Measurements from ENCODE around the gene ENOPH1. TPM values are rescaled to one million over a fixed set of nuclear protein-coding genes. Genes with fewer than 3 reads are reported as not detected.
"Not testable (repeated sequence)": the region's sequence is repeated elsewhere in the genome, so short reads cannot be mapped to it uniquely, and the experiment has no call there.

Gene ENOPH1
- total RNA-seq, 2 donors from 2014 or later, result 15.4 to 15.5 TPM

GRCh38 chr4:82402196-82402775 lies 28.1 kb upstream of the ENOPH1 start:
- Histone ChIP-seq H3K9me3 (no peaks in the 10 kb centered on the region), H3K27me3 (replicated peaks; ENCODE audit: insufficient read depth) (no peaks in the 10 kb centered on the region), H3K36me3 (no peaks in the 10 kb centered on the region), H3K27ac (no peak overlapping the region), H3K4me3 (no peak overlapping the region), H3K4me1 (ENCODE audit: control insufficient read depth in 1 of 2, low read depth in 2 of 2) (no peaks in the 10 kb centered on the region)
- ATAC-seq (ENCODE audit: insufficient number of reproducible peaks, low FRiP score, low read depth) (no peak), DNase-seq (ENCODE audit: low spot score) (no peak)
- TF ChIP-seq CTCF (IDR thresholded peaks at IDR 0.05), result no peak

GRCh38 chr4:82403725-82404124 lies 26.7 kb upstream of the ENOPH1 start:
- H3K27ac ChIP-seq, result no peak overlapping the region
- H3K4me3 ChIP-seq, result no peak overlapping the region
- no peak for TF ChIP-seq CTCF (IDR thresholded peaks at IDR 0.05)
- ATAC-seq (ENCODE audit: insufficient number of reproducible peaks, low FRiP score, low read depth), result no peak
- no peaks in the 10 kb centered on the region for H3K27me3 ChIP-seq (replicated peaks; ENCODE audit: insufficient read depth)
- DNase-seq (ENCODE audit: low spot score), result no peak
- H3K4me1 ChIP-seq (ENCODE audit: control insufficient read depth in 1 of 2, low read depth in 2 of 2), result no peaks in the 10 kb centered on the region
- H3K9me3 ChIP-seq, result no peaks in the 10 kb centered on the region
- no peaks in the 10 kb centered on the region for H3K36me3 ChIP-seq

- H3K36me3 ChIP-seq; DNase-seq (ENCODE audit: low spot score); H3K9me3 ChIP-seq; H3K27ac ChIP-seq; H3K4me3 ChIP-seq; H3K27me3 ChIP-seq (replicated peaks; ENCODE audit: insufficient read depth); H3K4me1 ChIP-seq (ENCODE audit: control insufficient read depth in 1 of 2, low read depth in 2 of 2); ATAC-seq (ENCODE audit: insufficient number of reproducible peaks, low FRiP score, low read depth): not testable (repeated sequence)
Observed at GRCh38 chr4:82415061-82415460, 15.3 kb upstream of the ENOPH1 start.

DNA sequence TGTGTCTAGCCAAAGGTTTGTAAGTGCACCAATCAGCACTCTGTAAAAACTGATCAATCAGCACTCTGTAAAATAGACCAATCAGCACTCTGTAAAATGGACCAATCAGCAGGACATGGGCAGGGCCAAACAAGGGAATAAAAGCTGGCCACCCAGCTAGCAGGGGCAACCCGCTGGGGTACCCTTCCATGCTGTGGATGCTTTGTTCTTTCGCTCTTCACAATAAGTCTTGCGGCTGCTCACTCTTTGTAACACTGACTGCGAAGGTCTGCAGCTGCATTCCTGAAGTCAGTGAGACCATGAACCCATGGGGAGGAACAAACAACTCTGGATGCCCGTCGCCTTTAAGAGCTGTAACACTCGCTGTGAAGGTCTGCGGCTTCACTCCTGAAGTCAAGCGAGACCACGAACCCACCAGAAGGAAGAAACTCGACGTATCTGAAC lies 14.4 kb upstream of the ENOPH1 start:
- TF ChIP-seq CTCF (IDR thresholded peaks at IDR 0.05), result no peak
- Histone ChIP-seq H3K4me1 (ENCODE audit: control insufficient read depth in 1 of 2, low read depth in 2 of 2) (no peaks in the 10 kb centered on the region), H3K27ac (no peak overlapping the region), H3K4me3 (no peak overlapping the region), H3K27me3 (replicated peaks; ENCODE audit: insufficient read depth) (no peaks in the 10 kb centered on the region), H3K36me3 (no peaks in the 10 kb centered on the region), H3K9me3 (peaks cover 2% of the 10 kb centered on the region)
- DNase-seq (ENCODE audit: low spot score), result no peak
- ATAC-seq (ENCODE audit: insufficient number of reproducible peaks, low FRiP score, low read depth), result no peak

GRCh38 chr4:82419451-82419850 lies 10.9 kb upstream of the ENOPH1 start:
- Histone ChIP-seq H3K27ac (no peak overlapping the region), H3K9me3 (no peaks in the 10 kb centered on the region), H3K27me3 (replicated peaks; ENCODE audit: insufficient read depth) (no peaks in the 10 kb centered on the region), H3K4me1 (ENCODE audit: control insufficient read depth in 1 of 2, low read depth in 2 of 2) (peaks cover 0 to 7% of the 10 kb centered on the region in 2 donors), H3K36me3 (peaks cover 13% of the 10 kb centered on the region), H3K4me3 (no peak overlapping the region)
- no peak for TF ChIP-seq CTCF (IDR thresholded peaks at IDR 0.05)
- DNase-seq (ENCODE audit: low spot score), result no peak
- ATAC-seq (ENCODE audit: insufficient number of reproducible peaks, low FRiP score, low read depth), result no peak
